Measurements from ENCODE around the gene PHF20. TPM values are rescaled to one million over a fixed set of nuclear protein-coding genes. Genes with fewer than 3 reads are reported as not detected.
"Not testable (repeated sequence)": the region's sequence is repeated elsewhere in the genome, so short reads cannot be mapped to it uniquely, and the experiment has no call there.

PHF20 gene
- total RNA-seq, 4 donors from 2014 or later = 16.1 to 92.4 (median 29.3) TPM

DNA sequence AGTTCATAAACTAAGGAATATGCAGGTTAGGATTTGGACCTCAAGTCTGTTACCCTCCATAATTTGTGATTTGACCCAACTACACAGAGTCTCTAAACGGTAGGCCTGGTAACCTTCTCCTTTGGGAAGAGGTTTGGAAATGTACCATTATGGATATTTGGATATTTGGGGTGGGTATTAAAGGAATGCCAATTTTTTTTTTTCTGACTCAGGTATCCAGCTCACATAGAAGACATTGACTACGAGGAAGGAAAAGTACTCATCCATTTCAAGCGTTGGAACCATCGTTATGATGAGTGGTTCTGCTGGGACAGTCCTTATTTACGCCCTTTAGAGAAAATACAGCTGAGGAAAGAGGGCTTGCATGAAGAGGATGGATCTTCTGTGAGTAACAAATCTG lies 70.5 kb downstream of the PHF20 start:
- Histone ChIP-seq H3K4me1 (no peaks in the 10 kb centered on the region), H3K36me3 (peaks cover 0 to 31% (median 0%) of the 10 kb centered on the region in 3 donors), H3K27me3 (no peaks in the 10 kb centered on the region), H3K9me3 (peaks cover 0 to 6% (median 2%) of the 10 kb centered on the region in 4 donors), H3K27ac (no peak overlapping the region), H3K4me3 (no peak overlapping the region)
- TF ChIP-seq, protein P1, sequence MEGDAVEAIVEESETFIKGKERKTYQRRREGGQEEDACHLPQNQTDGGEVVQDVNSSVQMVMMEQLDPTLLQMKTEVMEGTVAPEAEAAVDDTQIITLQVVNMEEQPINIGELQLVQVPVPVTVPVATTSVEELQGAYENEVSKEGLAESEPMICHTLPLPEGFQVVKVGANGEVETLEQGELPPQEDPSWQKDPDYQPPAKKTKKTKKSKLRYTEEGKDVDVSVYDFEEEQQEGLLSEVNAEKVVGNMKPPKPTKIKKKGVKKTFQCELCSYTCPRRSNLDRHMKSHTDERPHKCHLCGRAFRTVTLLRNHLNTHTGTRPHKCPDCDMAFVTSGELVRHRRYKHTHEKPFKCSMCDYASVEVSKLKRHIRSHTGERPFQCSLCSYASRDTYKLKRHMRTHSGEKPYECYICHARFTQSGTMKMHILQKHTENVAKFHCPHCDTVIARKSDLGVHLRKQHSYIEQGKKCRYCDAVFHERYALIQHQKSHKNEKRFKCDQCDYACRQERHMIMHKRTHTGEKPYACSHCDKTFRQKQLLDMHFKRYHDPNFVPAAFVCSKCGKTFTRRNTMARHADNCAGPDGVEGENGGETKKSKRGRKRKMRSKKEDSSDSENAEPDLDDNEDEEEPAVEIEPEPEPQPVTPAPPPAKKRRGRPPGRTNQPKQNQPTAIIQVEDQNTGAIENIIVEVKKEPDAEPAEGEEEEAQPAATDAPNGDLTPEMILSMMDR (IDR thresholded peaks at IDR 0.05) = no peak
- no peak for TF ChIP-seq POLR2A (IDR thresholded peaks at IDR 0.05)
- no peak for DNase-seq

DNA sequence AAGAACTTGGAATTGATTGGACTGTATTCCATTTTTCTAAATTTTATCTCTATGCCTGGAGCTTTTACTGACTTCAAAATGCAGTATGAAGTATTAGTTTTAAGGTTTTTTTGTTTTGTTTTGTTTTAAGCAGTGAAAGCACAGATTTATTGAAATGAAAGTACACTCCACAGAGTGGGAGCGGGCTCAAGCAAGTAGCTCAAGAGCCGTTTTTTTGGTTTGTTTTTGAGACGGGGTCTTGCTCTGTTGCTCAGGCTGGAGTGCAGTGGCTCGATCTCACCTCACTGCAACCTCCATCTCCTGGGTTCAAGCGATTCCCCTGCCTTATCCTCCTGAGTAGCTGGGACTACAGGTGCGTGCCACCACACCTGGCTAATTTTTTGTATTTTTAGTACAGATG lies 72.1 kb downstream of the PHF20 start:
- H3K27me3 ChIP-seq, H3K9me3 ChIP-seq, H3K4me1 ChIP-seq, H3K27ac ChIP-seq, DNase-seq, H3K4me3 ChIP-seq: not testable (repeated sequence)
- peaks cover 0 to 40% (median 0%) of the 10 kb centered on the region in 3 donors for H3K36me3 ChIP-seq

DNA sequence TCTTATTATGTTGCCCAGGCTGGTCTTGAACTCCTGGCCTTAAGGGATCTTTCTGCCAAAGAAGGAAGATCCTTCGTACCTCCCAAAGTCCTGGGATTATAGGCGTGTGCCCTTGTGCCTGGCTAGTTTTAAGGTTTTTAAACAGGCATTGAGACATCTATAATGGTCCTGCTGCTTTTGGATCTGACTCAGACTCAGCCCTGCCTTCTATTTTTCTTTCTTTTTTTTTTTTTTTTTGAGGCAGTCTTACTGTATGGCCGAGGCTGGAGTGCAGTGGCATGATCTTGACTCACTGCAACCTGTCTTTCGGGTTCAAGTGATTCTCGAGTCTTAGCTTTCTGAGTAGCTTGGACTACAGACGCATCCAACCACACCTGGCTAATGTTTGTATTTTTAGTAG lies 73.7 kb downstream of the PHF20 start:
- H3K27ac ChIP-seq = no peak overlapping the region
- peaks cover 0 to 6% (median 2%) of the 10 kb centered on the region in 4 donors for H3K9me3 ChIP-seq
- DNase-seq = no peak
- H3K4me3 ChIP-seq = no peak overlapping the region
- H3K4me1 ChIP-seq = no peaks in the 10 kb centered on the region
- TF ChIP-seq POLR2A (IDR thresholded peaks at IDR 0.05) = no peak
- TF ChIP-seq, protein P1 (IDR thresholded peaks at IDR 0.05) = no peak
- H3K36me3 ChIP-seq = peaks cover 0 to 40% (median 0%) of the 10 kb centered on the region in 3 donors
- H3K27me3 ChIP-seq = no peaks in the 10 kb centered on the region

DNA sequence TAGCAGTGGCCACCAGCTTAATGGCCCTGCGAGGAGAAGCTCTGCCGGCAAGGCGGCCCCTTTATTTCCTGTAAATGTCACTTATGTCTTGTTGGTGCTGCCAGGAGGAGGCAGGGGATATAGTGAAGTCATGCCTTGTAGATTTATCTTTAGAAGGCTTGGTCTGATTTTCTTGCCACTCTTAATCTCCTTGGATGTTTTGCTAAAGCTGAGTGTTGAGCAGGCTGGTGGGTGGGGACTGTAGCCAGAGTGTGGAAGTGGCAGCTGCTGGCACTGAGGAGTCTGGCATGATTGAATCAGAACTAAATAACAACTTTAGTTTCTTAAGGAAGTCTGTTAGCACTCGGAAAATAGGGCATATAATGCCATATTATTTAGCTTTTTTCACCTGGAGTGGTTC lies 77.9 kb downstream of the PHF20 start:
- no peaks in the 10 kb centered on the region for H3K4me1 ChIP-seq
- TF ChIP-seq, protein P1 (IDR thresholded peaks at IDR 0.05) = no peak
- TF ChIP-seq POLR2A (IDR thresholded peaks at IDR 0.05) = no peak

DNA sequence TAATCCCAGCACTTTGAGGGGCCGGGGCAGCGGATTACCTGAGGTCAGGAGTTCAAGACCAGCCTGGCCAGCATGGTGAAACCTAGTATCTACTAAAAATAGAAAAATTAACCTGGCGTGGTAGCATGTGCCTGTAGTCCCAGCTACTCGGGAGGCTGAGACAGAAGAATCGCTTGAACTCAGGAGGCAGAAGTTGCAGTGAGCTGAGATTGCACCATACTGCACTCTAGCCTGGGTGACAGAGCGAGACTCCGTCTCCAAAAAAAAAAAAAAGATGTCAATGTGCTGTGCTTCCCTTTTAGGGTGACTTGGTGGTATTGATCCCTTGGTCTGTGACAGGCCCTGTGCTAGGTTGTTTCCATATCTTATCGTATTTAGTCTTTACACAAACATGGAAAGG lies 79.8 kb downstream of the PHF20 start:
- H3K36me3 ChIP-seq = peaks cover 0 to 31% (median 0%) of the 10 kb centered on the region in 3 donors
- H3K9me3 ChIP-seq, H3K27me3 ChIP-seq, H3K4me3 ChIP-seq, H3K27ac ChIP-seq, H3K4me1 ChIP-seq, DNase-seq: not testable (repeated sequence)

More for the DNA sequence above, 77.9 kb downstream of the PHF20 start:
- no peak for DNase-seq
- Histone ChIP-seq H3K9me3 (no peaks in the 10 kb centered on the region), H3K27ac (no peak overlapping the region), H3K36me3 (peaks cover 0 to 39% (median 0%) of the 10 kb centered on the region in 3 donors), H3K27me3 (no peaks in the 10 kb centered on the region), H3K4me3 (no peak overlapping the region)

- H3K36me3 ChIP-seq = peaks cover 0 to 19% (median 0%) of the 10 kb centered on the region in 3 donors
- no peak for DNase-seq
- no peaks in the 10 kb centered on the region for H3K4me1 ChIP-seq
- no peak overlapping the region for H3K4me3 ChIP-seq
- no peak for TF ChIP-seq POLR2A (IDR thresholded peaks at IDR 0.05)
- TF ChIP-seq, protein P1 (IDR thresholded peaks at IDR 0.05) = no peak
- H3K27me3 ChIP-seq = no peaks in the 10 kb centered on the region
- H3K9me3 ChIP-seq = no peaks in the 10 kb centered on the region
- H3K27ac ChIP-seq = no peak overlapping the region
Measured at GRCh38 chr20:35854713-35855348, 83.0 kb downstream of the PHF20 start.

DNA sequence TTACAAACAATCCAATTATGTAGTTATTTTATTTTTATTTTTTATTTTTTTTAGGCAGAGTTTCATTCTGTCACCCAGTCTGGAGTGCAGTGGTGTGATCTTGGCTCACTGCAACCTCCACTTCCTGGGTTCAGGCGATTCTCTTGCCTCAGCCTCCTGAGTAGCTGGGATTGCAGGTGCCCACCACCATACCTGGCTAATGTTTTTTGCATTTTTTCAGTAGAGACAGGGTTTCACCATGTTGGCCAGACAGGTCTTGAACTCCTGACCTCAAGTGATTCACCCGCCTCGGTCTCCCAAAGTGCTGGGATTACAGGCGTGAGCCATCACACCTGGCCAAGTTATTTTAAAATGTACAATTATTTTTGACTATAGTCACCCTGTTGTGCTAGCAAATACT lies 83.8 kb downstream of the PHF20 start:
- not testable (repeated sequence) for DNase-seq, H3K4me1 ChIP-seq, H3K4me3 ChIP-seq, H3K27ac ChIP-seq, H3K27me3 ChIP-seq, H3K9me3 ChIP-seq
- H3K36me3 ChIP-seq = peaks cover 0 to 19% (median 0%) of the 10 kb centered on the region in 3 donors
